Kidney epithelial cell (primary cell): ENCODE data around the gene ZNF276. TPM values are rescaled to one million over a fixed set of nuclear protein-coding genes. Genes with fewer than 3 reads are reported as not detected.

Experiments
- DNase-seq: peaks from one replicate; pipeline ENCODE4 v3.0.0-alpha.2; 2010; ENCODE audit warnings: low read depth
- H3K27me3 ChIP-seq: 2 replicates; pipeline ENCODE4 v1.6.0; 2011; ENCODE audit warnings: low read length; ENCODE audit not compliant: control insufficient read depth, insufficient read depth
- H3K36me3 ChIP-seq: 2 replicates; pipeline ENCODE4 v1.5.1; 2011; ENCODE audit warnings: low read length; ENCODE audit not compliant: control insufficient read depth, insufficient read depth
- H3K4me3 ChIP-seq: 2 replicates; pipeline ENCODE4 v1.5.1; 2011; ENCODE audit warnings: low read depth, mild to moderate bottlenecking, control low read depth, low read length
- total RNA-seq: library from RNA; depleted of rRNA; stranded (reverse); fragments of >200 nt; gene quantifications from 2 replicates; pipeline ENCODE4 v1.2.3, GENCODE V29; 2015
- TF ChIP-seq, protein P1 (sequence below): IDR thresholded peaks from 2 replicates; pipeline ENCODE4 v1.5.1; 2011; ENCODE audit warnings: mild to moderate bottlenecking, moderate library complexity, low read length, control low read depth, inconsistent platforms; ENCODE audit not compliant: insufficient read depth, poor library complexity, severe bottlenecking

The ZNF276 gene
- total RNA-seq, 1 donor from 2014 or later: 21.7 TPM

- no peaks in the 10 kb centered on the region for H3K27me3 ChIP-seq
- H3K36me3 ChIP-seq: peaks cover 2% of the 10 kb centered on the region
- DNase-seq: no peak
- TF ChIP-seq, protein P1, sequence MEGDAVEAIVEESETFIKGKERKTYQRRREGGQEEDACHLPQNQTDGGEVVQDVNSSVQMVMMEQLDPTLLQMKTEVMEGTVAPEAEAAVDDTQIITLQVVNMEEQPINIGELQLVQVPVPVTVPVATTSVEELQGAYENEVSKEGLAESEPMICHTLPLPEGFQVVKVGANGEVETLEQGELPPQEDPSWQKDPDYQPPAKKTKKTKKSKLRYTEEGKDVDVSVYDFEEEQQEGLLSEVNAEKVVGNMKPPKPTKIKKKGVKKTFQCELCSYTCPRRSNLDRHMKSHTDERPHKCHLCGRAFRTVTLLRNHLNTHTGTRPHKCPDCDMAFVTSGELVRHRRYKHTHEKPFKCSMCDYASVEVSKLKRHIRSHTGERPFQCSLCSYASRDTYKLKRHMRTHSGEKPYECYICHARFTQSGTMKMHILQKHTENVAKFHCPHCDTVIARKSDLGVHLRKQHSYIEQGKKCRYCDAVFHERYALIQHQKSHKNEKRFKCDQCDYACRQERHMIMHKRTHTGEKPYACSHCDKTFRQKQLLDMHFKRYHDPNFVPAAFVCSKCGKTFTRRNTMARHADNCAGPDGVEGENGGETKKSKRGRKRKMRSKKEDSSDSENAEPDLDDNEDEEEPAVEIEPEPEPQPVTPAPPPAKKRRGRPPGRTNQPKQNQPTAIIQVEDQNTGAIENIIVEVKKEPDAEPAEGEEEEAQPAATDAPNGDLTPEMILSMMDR: no peak
- no peak overlapping the region for H3K4me3 ChIP-seq
Observed at GRCh38 chr16:89738538-89739317, 17.4 kb downstream of the ZNF276 start.

DNA sequence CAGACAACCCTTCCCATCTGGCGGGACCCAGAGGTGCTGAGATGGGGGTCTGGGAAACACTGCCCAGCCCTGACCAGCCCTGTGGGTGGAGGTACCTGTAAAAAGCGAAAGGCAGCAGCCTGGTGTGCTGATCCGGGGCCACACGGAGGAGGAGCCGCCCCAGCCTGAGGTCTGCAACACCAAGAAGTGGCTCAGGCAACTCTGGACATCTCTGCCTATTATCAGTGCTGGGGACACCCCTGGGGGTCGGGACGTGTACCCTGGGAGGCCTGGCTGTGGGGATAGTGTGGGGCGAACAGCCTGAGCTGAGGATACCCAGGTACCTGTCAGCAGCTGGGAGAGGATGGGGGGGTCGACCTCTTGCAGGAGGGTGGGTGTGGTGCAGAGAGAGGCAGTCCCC lies 18.0 kb downstream of the ZNF276 start:
- Histone ChIP-seq H3K36me3 (peaks cover 4% of the 10 kb centered on the region), H3K4me3 (no peak overlapping the region), H3K27me3 (no peaks in the 10 kb centered on the region)
- TF ChIP-seq, protein P1: no peak
- DNase-seq: no peak

DNA sequence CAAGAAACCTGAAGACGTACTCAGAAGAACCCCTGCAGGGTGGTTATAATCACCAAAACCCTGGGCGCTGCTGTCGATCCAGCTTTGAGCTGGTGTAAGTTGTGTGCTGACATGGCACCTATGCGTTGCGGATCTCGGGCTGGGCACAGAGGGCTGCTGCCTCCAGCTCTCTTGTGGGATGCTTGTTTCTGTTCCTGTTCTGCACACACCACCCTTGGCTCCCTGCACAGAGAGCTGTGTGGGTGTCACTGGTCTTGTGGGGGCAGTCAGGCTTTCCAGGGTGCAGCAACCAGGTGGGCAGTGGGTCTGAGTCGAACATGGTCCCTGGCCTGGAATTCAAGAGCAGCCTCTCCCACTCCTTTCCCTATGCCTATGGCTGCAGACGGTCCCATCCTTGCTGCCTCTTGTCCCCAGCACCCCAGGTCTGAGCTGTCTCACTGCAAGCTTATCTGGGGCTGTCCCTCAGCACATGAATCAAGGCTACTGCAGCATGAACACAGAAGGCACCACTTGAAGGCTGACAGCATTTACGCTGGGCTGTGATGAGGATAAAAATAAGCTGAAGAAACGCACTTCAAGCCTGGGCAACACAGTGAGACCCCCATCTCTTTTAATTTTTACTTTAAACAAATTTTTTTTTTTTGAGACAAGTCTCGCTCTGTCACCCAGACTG lies 20.1 kb downstream of the ZNF276 start:
- peaks cover 5% of the 10 kb centered on the region for H3K36me3 ChIP-seq
- no peaks in the 10 kb centered on the region for H3K27me3 ChIP-seq
- DNase-seq: no peak
- no peak overlapping the region for H3K4me3 ChIP-seq
- TF ChIP-seq, protein P1: no peak

DNA sequence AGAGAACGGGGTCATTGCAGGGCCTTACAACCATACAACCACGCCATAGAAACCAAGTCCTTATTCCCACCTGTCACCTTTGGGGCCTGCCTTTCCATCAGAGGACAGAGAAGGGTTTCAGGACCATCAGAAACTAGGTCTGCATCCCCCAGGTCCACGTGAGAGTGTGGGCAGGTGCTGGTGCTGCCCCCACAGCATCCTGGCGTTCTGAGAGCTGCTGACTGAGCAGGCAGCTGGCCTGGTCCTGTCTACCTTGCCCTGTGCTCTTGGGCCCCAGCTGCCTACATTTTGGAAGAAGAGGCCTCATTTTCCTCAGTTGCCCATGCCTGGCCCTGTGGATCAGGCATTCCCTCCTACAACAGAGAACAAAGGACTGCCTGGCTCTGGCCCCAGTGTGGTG lies 21.6 kb downstream of the ZNF276 start:
- Histone ChIP-seq H3K4me3 (no peak overlapping the region), H3K27me3 (no peaks in the 10 kb centered on the region), H3K36me3 (peaks cover 5% of the 10 kb centered on the region)
- TF ChIP-seq, protein P1: no peak
- DNase-seq: no peak

DNA sequence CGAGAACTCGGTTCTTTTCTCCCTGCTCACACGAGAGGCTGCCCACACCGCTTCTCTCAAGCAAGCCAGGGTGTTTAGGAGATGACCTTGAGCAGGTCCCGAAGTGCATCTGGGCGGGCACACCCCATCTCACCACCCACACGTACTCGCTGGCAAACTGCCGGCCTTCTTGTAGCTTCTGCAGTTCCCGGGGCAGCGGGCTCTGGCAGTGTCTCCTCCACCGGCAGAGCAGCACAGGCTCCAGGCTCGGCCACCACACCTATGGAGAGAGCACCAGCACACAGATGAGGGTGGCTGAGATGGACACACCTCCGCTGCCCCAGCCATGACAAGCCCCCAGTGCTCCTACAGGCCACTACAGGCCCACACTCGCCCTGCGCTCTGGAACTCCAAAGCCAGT lies 23.5 kb downstream of the ZNF276 start:
- H3K36me3 ChIP-seq: peaks cover 5% of the 10 kb centered on the region
- TF ChIP-seq, protein P1: no peak
- H3K27me3 ChIP-seq: no peaks in the 10 kb centered on the region
- no peak overlapping the region for H3K4me3 ChIP-seq
- no peak for DNase-seq
